ENCODE measurements around the gene FAM187B.

GRCh38 chr19:35240327-35240726 lies 11.8 kb upstream of the FAM187B start:
- TF ChIP-seq ZNF384 (IDR thresholded peaks at IDR 0.05) (no peak), TARDBP (IDR thresholded peaks at IDR 0.05) (no peak), FOXK2 (IDR thresholded peaks at IDR 0.05) (no peak), NFRKB (IDR thresholded peaks at IDR 0.05) (no peak)

Data from HEK293T (cell line).